ENCODE measurements around the gene TGM1. TPM values are rescaled to one million over a fixed set of nuclear protein-coding genes. Genes with fewer than 3 reads are reported as not detected.

TGM1 gene
- total RNA-seq, 1 experiment from 2014 or later, result 3.2 TPM

GRCh38 chr14:24310646-24311604 is 47.9 kb upstream of the TGM1 start, which contains the start of gene LTB4R:
Gene LTB4R (plus strand): TSS chr14:24311502. CDS start chr14:24315652, 4,150 bp downstream.
- intact Hi-C loops (cut with micrococcal nuclease), result no loop called here
- POLR2A ChIA-PET (ENCODE audit: unreplicated experiment), result no interaction called here
- Histone ChIP-seq H3K79me2 (ENCODE audit: low read length) (no peaks in the 10 kb centered on the region), H3K27me3 (ENCODE audit: low read length) (no peaks in the 10 kb centered on the region), H3K9me2 (replicated peaks; ENCODE audit: low read length) (no peaks in the 10 kb centered on the region), H3K4me1 (ENCODE audit: insufficient read depth, low read length) (peaks cover 9% of the 10 kb centered on the region), H3K36me3 (ENCODE audit: low read depth, low read length) (peaks cover 15% of the 10 kb centered on the region; the same call in 1 of the 2 replicates), H3K27ac (ENCODE audit: low read length) (no peak within 1 kb of the TSS), H2AFZ (ENCODE audit: low read length) (no peak within 1 kb of the TSS), H4K20me1 (ENCODE audit: low read length) (no peaks in the 10 kb centered on the region), H3K4me2 (ENCODE audit: low read length) (no peak within 1 kb of the TSS), H3K4me3 (ENCODE audit: low read length) (no peak within 1 kb of the TSS), H3K9me3 (ENCODE audit: low read length) (no peaks in the 10 kb centered on the region), H3F3A (ENCODE audit: low read length, unreplicated experiment) (no peaks in the 10 kb centered on the region), H3K9ac (ENCODE audit: low read length) (no peak within 1 kb of the TSS)
- BruUV-seq (replicated peaks), result no TSS peak
- CTCF ChIA-PET, result no interaction called here
- TF ChIP-seq EZH2 (IDR thresholded peaks at IDR 0.05; ENCODE audit: low read length, unreplicated experiment), result no peak
- no peak for TF ChIP-seq CTCF (conservative IDR thresholded peaks at IDR 0.05; ENCODE audit: low read depth, low read length)
- no peak for TF ChIP-seq EZH2phosphoT487 (IDR thresholded peaks at IDR 0.05; ENCODE audit: borderline replicate concordance, low read length)
- ATAC-seq (no peak), DNase-seq (no peak)

- BruUV-seq (replicated peaks), result no TSS peak
- H2AFZ ChIP-seq (ENCODE audit: low read length), result no peak overlapping the region
- H3K4me2 ChIP-seq (ENCODE audit: low read length), result no peak overlapping the region
- ATAC-seq, result no peak
- no peak for TF ChIP-seq EZH2 (IDR thresholded peaks at IDR 0.05; ENCODE audit: low read length, unreplicated experiment)
- TF ChIP-seq EZH2phosphoT487 (IDR thresholded peaks at IDR 0.05; ENCODE audit: borderline replicate concordance, low read length), result no peak
- no peak for TF ChIP-seq CTCF (conservative IDR thresholded peaks at IDR 0.05; ENCODE audit: low read depth, low read length)
- no peaks in the 10 kb centered on the region for H3F3A ChIP-seq (ENCODE audit: low read length, unreplicated experiment)
- H3K4me1 ChIP-seq (ENCODE audit: insufficient read depth, low read length), result peaks cover 9% of the 10 kb centered on the region
- POLR2A ChIA-PET (ENCODE audit: unreplicated experiment), result no interaction called here
- H3K9me2 ChIP-seq (replicated peaks; ENCODE audit: low read length), result no peaks in the 10 kb centered on the region
- no peaks in the 10 kb centered on the region for H3K9me3 ChIP-seq (ENCODE audit: low read length)
- H3K9ac ChIP-seq (ENCODE audit: low read length), result no peak overlapping the region
- DNase-seq, result no peak
- CTCF ChIA-PET, result no interaction called here
- no peaks in the 10 kb centered on the region for H3K79me2 ChIP-seq (ENCODE audit: low read length)
- no peaks in the 10 kb centered on the region for H3K27me3 ChIP-seq (ENCODE audit: low read length)
- peaks cover 20% of the 10 kb centered on the region; the same call in 1 of the 2 replicates for H3K36me3 ChIP-seq (ENCODE audit: low read depth, low read length)
- intact Hi-C loops (cut with micrococcal nuclease), result no loop called here
- no peak overlapping the region for H3K4me3 ChIP-seq (ENCODE audit: low read length)
- no peaks in the 10 kb centered on the region for H4K20me1 ChIP-seq (ENCODE audit: low read length)
- H3K27ac ChIP-seq (ENCODE audit: low read length), result no peak overlapping the region
Measured at GRCh38 chr14:24310265-24310645, 47.3 kb upstream of the TGM1 start.
